K562 (cell line): ENCODE measurements around the gene SLC1A3.

Source experiments
- DPF2 ChIP-seq: fragments of 450-650 bp; IDR thresholded peaks from 2 replicates; pipeline ENCODE4 v1.6.1; 2016
- ELK1 ChIP-seq: sonication (generic); formaldehyde crosslinking; IDR thresholded peaks from 2 replicates; pipeline ENCODE4 v1.8.1; 2022; ENCODE audit warnings: missing genetic modification reagents
- ETS1 ChIP-seq: conservative IDR thresholded peaks from 2 replicates; pipeline ENCODE4 v1.6.1; 2011; ENCODE audit warnings: low read depth, mild to moderate bottlenecking, low read length; ENCODE audit not compliant: control insufficient read depth
- FOXA3 ChIP-seq, 2 experiments: fragments of 450-650 bp in 1 of 2; sonication (generic) in 1 of 2; formaldehyde crosslinking; IDR thresholded peaks in 1 of 2; conservative IDR thresholded peaks in 1 of 2; 2 replicates each; pipeline versions ENCODE4 v1.4.0 to v1.8.0; 2020 to 2022; ENCODE audit warnings: mild to moderate bottlenecking in 2 of 2, missing genetic modification reagents in 1 of 2
- POLR2A ChIP-seq: fragments of 450-650 bp; conservative IDR thresholded peaks from 2 replicates; pipeline ENCODE4 v1.6.1; 2016
- RAD21 ChIP-seq, 2 experiments: fragments of 250-450 bp in 1 of 2; fragments of 450-650 bp in 1 of 2; sonication (Bioruptor Pico) in 1 of 2; formaldehyde crosslinking in 1 of 2; IDR thresholded peaks in 1 of 2; conservative IDR thresholded peaks in 1 of 2; 2 replicates each; pipeline versions ENCODE4 v1.4.0 to v1.8.0; 2020 to 2022; ENCODE audit warnings: mild to moderate bottlenecking in 2 of 2, moderate library complexity in 1 of 2
- YY1 ChIP-seq, 3 experiments: IDR thresholded peaks; 2 replicates each; pipeline ENCODE4 v1.6.1; 2011; ENCODE audit warnings: low read length in 2 of 3, mild to moderate bottlenecking in 2 of 3, moderate library complexity in 2 of 3, borderline replicate concordance in 1 of 3, control low read depth in 1 of 3, low read depth in 1 of 3; ENCODE audit not compliant: insufficient read depth in 3 of 3, insufficient replicate concordance in 2 of 3, control insufficient read depth in 1 of 3, insufficient read length in 1 of 3; ENCODE audit errors: extremely low read depth in 1 of 3
- ZNF140 ChIP-seq: fragments of 250-450 bp; sonication (Bioruptor Pico); IDR thresholded peaks from 2 replicates; pipeline ENCODE4 v1.8.0; 2021; ENCODE audit warnings: moderate library complexity, mild to moderate bottlenecking, inconsistent platforms

GRCh38 chr5:36632363-36632664 lies 25.9 kb downstream of the SLC1A3 start:
- TF ChIP-seq FOXA3 (CRISPR knock-in tag; conservative IDR thresholded peaks at IDR 0.05 in 1 of 2, IDR thresholded peaks at IDR 0.05 in 1 of 2) (no peak), POLR2A (no peak), RAD21 (CRISPR knock-in tag; conservative IDR thresholded peaks at IDR 0.05 in 1 of 2, IDR thresholded peaks at IDR 0.05 in 1 of 2) (no peak), ELK1 (no peak), DPF2 (no peak), ETS1 (no peak), ZNF140 (CRISPR knock-in tag) (no peak), YY1 (IDR thresholded peaks at IDR 0.05; ENCODE audit: borderline replicate concordance in 1 of 3, control insufficient read depth in 1 of 3, extremely low read depth in 1 of 3, insufficient read depth in 3 of 3, insufficient read length in 1 of 3, insufficient replicate concordance in 2 of 3, low read depth in 1 of 3, low read length in 2 of 3) (no peak)
